ENCODE results near the gene SMIM5. TPM values are rescaled to one million over a fixed set of nuclear protein-coding genes. Genes with fewer than 3 reads are reported as not detected.

The SMIM5 gene
- total and polyA plus RNA-seq, 2 donors (not counting 3 experiments of a cell fraction or from before 2014, with no cell fraction given), result not detected

DNA sequence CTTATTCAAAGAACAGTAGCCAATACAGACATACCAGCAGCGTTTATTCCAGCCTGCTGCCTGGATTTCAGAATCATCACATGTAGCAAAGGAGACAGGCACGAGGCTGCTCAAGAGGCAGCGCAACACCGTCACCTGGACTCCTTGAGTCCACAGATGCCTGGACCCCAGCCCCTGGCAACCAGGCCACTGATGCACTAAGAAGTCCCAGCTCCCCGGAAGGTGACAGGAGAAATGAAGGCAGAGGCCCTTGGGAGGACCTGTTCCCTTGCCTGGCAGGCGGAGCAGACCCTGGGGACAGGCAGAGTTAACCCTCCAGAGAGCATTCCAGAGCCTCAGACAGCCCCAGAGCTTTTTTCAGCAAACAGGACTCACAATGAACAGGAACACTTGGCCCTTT lies 16.5 kb downstream of the SMIM5 start:
- Histone ChIP-seq H2AFZ (ENCODE audit: low read depth, low read length) (no peak overlapping the region), H3K4me1 (ENCODE audit: control insufficient read depth, extremely low read depth, insufficient read depth, low read length) (peaks cover 24% of the 10 kb centered on the region), H3K27me3 (ENCODE audit: control insufficient read depth in 2 of 2, insufficient read depth in 2 of 2, low read length in 2 of 2) (no peaks in the 10 kb centered on the region), H3K36me3 (ENCODE audit: control insufficient read depth in 2 of 2, extremely low read depth in 1 of 2, insufficient read depth in 2 of 2, low read length in 2 of 2) (peaks cover 6 to 8% of the 10 kb centered on the region in 2 experiments), H3K9me3 (replicated peaks; ENCODE audit: control insufficient read depth, insufficient read depth, low read length) (no peaks in the 10 kb centered on the region), H3K4me3 (replicated peaks in 1 of 3; ENCODE audit: insufficient read depth in 1 of 3, low read depth in 1 of 3, low read length in 3 of 3) (no peak overlapping the region), H4K20me1 (replicated peaks; ENCODE audit: control insufficient read depth, extremely low read depth, insufficient read depth, low read length) (no peaks in the 10 kb centered on the region), H3K9ac (replicated peaks; ENCODE audit: extremely low read depth, insufficient read depth, low read length) (no peak overlapping the region), H3K9me1 (replicated peaks; ENCODE audit: control insufficient read depth, extremely low read depth, insufficient read depth, low read length) (no peaks in the 10 kb centered on the region), H3K4me2 (ENCODE audit: insufficient read depth, low read length) (no peak overlapping the region), H3K79me2 (ENCODE audit: control insufficient read depth, insufficient read depth, low read length) (no peaks in the 10 kb centered on the region), H3K27ac (ENCODE audit: insufficient read depth, low read depth, low read length) (no peak overlapping the region)
- BruUV-seq (replicated peaks), result no TSS peak
- no peak for TF ChIP-seq POLR2A (IDR thresholded peaks at IDR 0.05; ENCODE audit: low read depth, low read length)
- TF ChIP-seq GATA2 (IDR thresholded peaks at IDR 0.05; ENCODE audit: insufficient read depth, insufficient read length, low read depth, low read length), result no peak
- TF ChIP-seq EZH2 (IDR thresholded peaks at IDR 0.05; ENCODE audit: borderline replicate concordance, low read depth, low read length, severe bottlenecking), result no peak
- no peak for TF ChIP-seq JUN (IDR thresholded peaks at IDR 0.05; ENCODE audit: borderline replicate concordance, insufficient read depth, insufficient read length, low read depth)
- dilution Hi-C loops (cut with MboI; ENCODE audit: extremely low pct_ligation_motif_present, low sequenced_read_pairs) (no loop called here), intact Hi-C loops (cut with micrococcal nuclease) (no loop called here)
- ChIA-PET POLR2A (no interaction called here), CTCF (interaction anchor here (0.9 to 19.2 kb wide), 5 partner anchors 14 to 100 kb away, joined by 3 to 446 read pairs (median 6); partner anchors contain the start of gene SMIM5)
- DNase-seq (ENCODE audit: low read depth, low spot score) (no peak), FAIRE-seq (no peak)

DNA sequence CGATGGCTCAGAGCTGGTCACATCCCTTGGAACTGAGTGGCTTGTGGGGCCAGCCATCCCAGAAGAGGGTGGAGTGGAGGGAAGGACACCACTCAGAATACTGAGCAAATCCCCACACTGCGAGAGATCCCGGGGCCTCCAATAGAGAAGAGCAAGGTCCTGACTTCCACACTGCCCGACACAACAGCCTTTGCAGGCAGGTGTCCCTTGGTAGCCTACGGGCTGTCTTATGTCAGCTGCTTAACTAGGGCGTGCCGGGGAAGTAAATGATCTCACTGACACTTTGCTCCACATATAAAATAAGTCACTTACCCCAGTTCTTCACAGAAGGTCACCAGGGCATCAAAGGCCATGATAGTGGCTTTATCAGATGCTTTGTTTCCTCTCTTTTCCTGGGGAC lies 17.6 kb downstream of the SMIM5 start:
- Histone ChIP-seq H3K27ac (ENCODE audit: insufficient read depth, low read depth, low read length) (no peak overlapping the region), H3K9me1 (replicated peaks; ENCODE audit: control insufficient read depth, extremely low read depth, insufficient read depth, low read length) (no peaks in the 10 kb centered on the region), H3K79me2 (ENCODE audit: control insufficient read depth, insufficient read depth, low read length) (no peaks in the 10 kb centered on the region), H3K4me1 (ENCODE audit: control insufficient read depth, extremely low read depth, insufficient read depth, low read length) (peaks cover 15% of the 10 kb centered on the region), H3K27me3 (ENCODE audit: control insufficient read depth in 2 of 2, insufficient read depth in 2 of 2, low read length in 2 of 2) (no peaks in the 10 kb centered on the region), H3K4me3 (replicated peaks in 1 of 3; ENCODE audit: insufficient read depth in 1 of 3, low read depth in 1 of 3, low read length in 3 of 3) (no peak overlapping the region), H2AFZ (ENCODE audit: low read depth, low read length) (no peak overlapping the region), H3K4me2 (ENCODE audit: insufficient read depth, low read length) (no peak overlapping the region), H4K20me1 (replicated peaks; ENCODE audit: control insufficient read depth, extremely low read depth, insufficient read depth, low read length) (no peaks in the 10 kb centered on the region), H3K9me3 (replicated peaks; ENCODE audit: control insufficient read depth, insufficient read depth, low read length) (no peaks in the 10 kb centered on the region), H3K9ac (replicated peaks; ENCODE audit: extremely low read depth, insufficient read depth, low read length) (no peak overlapping the region), H3K36me3 (ENCODE audit: control insufficient read depth in 2 of 2, extremely low read depth in 1 of 2, insufficient read depth in 2 of 2, low read length in 2 of 2) (peaks cover 6 to 8% of the 10 kb centered on the region in 2 experiments)
- no TSS peak for BruUV-seq (replicated peaks)
- DNase-seq (ENCODE audit: low read depth, low spot score) (no peak), FAIRE-seq (no peak)
- CTCF ChIA-PET, result interaction anchor here (1.1 to 19.2 kb wide), 8 partner anchors 9 to 98 kb away, joined by 3 to 446 read pairs (median 11); partner anchors contain the start of gene SMIM5
- TF ChIP-seq POLR2AphosphoS5 (IDR thresholded peaks at IDR 0.05; ENCODE audit: insufficient read depth, low read depth, low read length), result no peak
- TF ChIP-seq, protein P1, sequence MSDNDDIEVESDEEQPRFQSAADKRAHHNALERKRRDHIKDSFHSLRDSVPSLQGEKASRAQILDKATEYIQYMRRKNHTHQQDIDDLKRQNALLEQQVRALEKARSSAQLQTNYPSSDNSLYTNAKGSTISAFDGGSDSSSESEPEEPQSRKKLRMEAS (IDR thresholded peaks at IDR 0.05; ENCODE audit: insufficient read depth, insufficient read length), result no peak
- TF ChIP-seq GATA2 (IDR thresholded peaks at IDR 0.05; ENCODE audit: insufficient read depth, insufficient read length, low read depth, low read length), result no peak
- TF ChIP-seq POLR2A (IDR thresholded peaks at IDR 0.05; ENCODE audit: low read depth, low read length), result no peak
- TF ChIP-seq FOS (IDR thresholded peaks at IDR 0.05; ENCODE audit: borderline replicate concordance, insufficient read depth, low read length), result no peak
- TF ChIP-seq JUN (IDR thresholded peaks at IDR 0.05; ENCODE audit: borderline replicate concordance, insufficient read depth, insufficient read length, low read depth), result no peak
- TF ChIP-seq MYC (IDR thresholded peaks at IDR 0.05; ENCODE audit: low read depth, low read length), result no peak
- no peak for TF ChIP-seq EZH2 (IDR thresholded peaks at IDR 0.05; ENCODE audit: borderline replicate concordance, low read depth, low read length, severe bottlenecking)
- TF ChIP-seq, protein P2, sequence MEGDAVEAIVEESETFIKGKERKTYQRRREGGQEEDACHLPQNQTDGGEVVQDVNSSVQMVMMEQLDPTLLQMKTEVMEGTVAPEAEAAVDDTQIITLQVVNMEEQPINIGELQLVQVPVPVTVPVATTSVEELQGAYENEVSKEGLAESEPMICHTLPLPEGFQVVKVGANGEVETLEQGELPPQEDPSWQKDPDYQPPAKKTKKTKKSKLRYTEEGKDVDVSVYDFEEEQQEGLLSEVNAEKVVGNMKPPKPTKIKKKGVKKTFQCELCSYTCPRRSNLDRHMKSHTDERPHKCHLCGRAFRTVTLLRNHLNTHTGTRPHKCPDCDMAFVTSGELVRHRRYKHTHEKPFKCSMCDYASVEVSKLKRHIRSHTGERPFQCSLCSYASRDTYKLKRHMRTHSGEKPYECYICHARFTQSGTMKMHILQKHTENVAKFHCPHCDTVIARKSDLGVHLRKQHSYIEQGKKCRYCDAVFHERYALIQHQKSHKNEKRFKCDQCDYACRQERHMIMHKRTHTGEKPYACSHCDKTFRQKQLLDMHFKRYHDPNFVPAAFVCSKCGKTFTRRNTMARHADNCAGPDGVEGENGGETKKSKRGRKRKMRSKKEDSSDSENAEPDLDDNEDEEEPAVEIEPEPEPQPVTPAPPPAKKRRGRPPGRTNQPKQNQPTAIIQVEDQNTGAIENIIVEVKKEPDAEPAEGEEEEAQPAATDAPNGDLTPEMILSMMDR (IDR thresholded peaks at IDR 0.05; ENCODE audit: extremely low read depth in 1 of 2, insufficient read depth in 1 of 2, low read depth in 1 of 2, low read length in 2 of 2), result no peak
- intact Hi-C loops (cut with micrococcal nuclease), result no loop called here
- dilution Hi-C loops (cut with MboI; ENCODE audit: extremely low pct_ligation_motif_present, low sequenced_read_pairs), result no loop called here
- POLR2A ChIA-PET, result no interaction called here
